HG02870 (cell line): ENCODE measurements around the gene NT5DC3.

Source experiments
- ATAC-seq: cut with Tn5 transposase; IDR thresholded peaks from one replicate; pipeline ENCODE4 v1.9.1; 2021; ENCODE audit warnings: mild to moderate bottlenecking, moderate library complexity; ENCODE audit not compliant: unreplicated experiment

The NT5DC3 gene

GRCh38 chr12:103756443-103756842, 84.6 kb downstream of the NT5DC3 start:
- ATAC-seq = no peak

- no peak for ATAC-seq
These were observed 85.6 kb downstream of the NT5DC3 start for GRCh38 chr12:103755425-103755824.

- ATAC-seq = no peak
These were observed 89.4 kb downstream of the NT5DC3 start for GRCh38 chr12:103751600-103751999.

- no peak for ATAC-seq
These were observed 89.9 kb downstream of the NT5DC3 start for GRCh38 chr12:103751171-103751570.

GRCh38 chr12:103748875-103749274, 92.2 kb downstream of the NT5DC3 start:
- no peak for ATAC-seq

- no peak for ATAC-seq
These were observed 93.0 kb downstream of the NT5DC3 start for GRCh38 chr12:103748002-103748401.

GRCh38 chr12:103745962-103746361, 95.1 kb downstream of the NT5DC3 start:
- no peak for ATAC-seq

- ATAC-seq = no peak
These were observed 97.2 kb downstream of the NT5DC3 start for GRCh38 chr12:103743788-103744187.

- ATAC-seq = no peak
These were observed 98.6 kb downstream of the NT5DC3 start for GRCh38 chr12:103742349-103742932.

GRCh38 chr12:103737881-103738280, 103.2 kb downstream of the NT5DC3 start:
- no peak for ATAC-seq

GRCh38 chr12:103736572-103736971, 104.5 kb downstream of the NT5DC3 start:
- no peak for ATAC-seq

GRCh38 chr12:103735291-103735690, 105.7 kb downstream of the NT5DC3 start:
- no peak for ATAC-seq

GRCh38 chr12:103734863-103735262, 106.2 kb downstream of the NT5DC3 start:
- no peak for ATAC-seq

GRCh38 chr12:103731539-103731938, 109.5 kb downstream of the NT5DC3 start:
- no peak for ATAC-seq

- no peak for ATAC-seq
These were observed 111.5 kb downstream of the NT5DC3 start for GRCh38 chr12:103729499-103729898.

- no peak for ATAC-seq
These were observed 112.7 kb downstream of the NT5DC3 start for GRCh38 chr12:103728323-103728722.

GRCh38 chr12:103727638-103728037, 113.4 kb downstream of the NT5DC3 start:
- ATAC-seq = no peak

- ATAC-seq = no peak
These were observed 115.6 kb downstream of the NT5DC3 start for GRCh38 chr12:103725398-103725797.
